Fibroblast of pulmonary artery (primary cell): ENCODE measurements around the gene UPK2.

Experiments
- DNase-seq: peaks from one replicate; pipeline ENCODE4 v3.0.0-alpha.2; 2010; ENCODE audit warnings: low read depth
- H3K4me3 ChIP-seq: replicated peaks from 2 replicates; pipeline ENCODE4 v1.5.1; 2011; ENCODE audit warnings: low read depth, mild to moderate bottlenecking, control low read depth, low read length, moderate library complexity
- CTCF ChIP-seq: IDR thresholded peaks from 2 replicates; pipeline ENCODE4 v1.5.1; 2011; ENCODE audit warnings: mild to moderate bottlenecking, control low read depth, low read length, inconsistent platforms; ENCODE audit errors: missing control alignments

UPK2 gene

GRCh38 chr11:118929501-118930093 is 26.5 kb upstream of the UPK2 start:
- no peak for TF ChIP-seq CTCF
- H3K4me3 ChIP-seq: peak overlapping the region; percentile 77
- peak; percentile 90 for DNase-seq

GRCh38 chr11:118930094-118930712 is 25.9 kb upstream of the UPK2 start:
- H3K4me3 ChIP-seq: peak overlapping the region; percentile 77
- peak; percentile 94 for TF ChIP-seq CTCF
- peak; percentile 80 for DNase-seq

- no peak for TF ChIP-seq CTCF
- no peak overlapping the region for H3K4me3 ChIP-seq
- DNase-seq: no peak
These were observed 24.5 kb upstream of the UPK2 start for GRCh38 chr11:118931571-118931970.

- DNase-seq: no peak
- H3K4me3 ChIP-seq: no peak overlapping the region
- TF ChIP-seq CTCF: no peak
These were observed 22.6 kb upstream of the UPK2 start for GRCh38 chr11:118933486-118933885.

GRCh38 chr11:118935376-118935775 is 20.7 kb upstream of the UPK2 start:
- no peak for TF ChIP-seq CTCF
- DNase-seq: no peak
- no peak overlapping the region for H3K4me3 ChIP-seq

GRCh38 chr11:118938491-118939403 is 17.4 kb upstream of the UPK2 start:
- TF ChIP-seq CTCF: no peak
- DNase-seq: peak; percentile 39
- H3K4me3 ChIP-seq: no peak overlapping the region
